Lower leg skin (tissue), 4 donors: ENCODE results near the gene PDXP. TPM values are rescaled to one million over a fixed set of nuclear protein-coding genes. Genes with fewer than 3 reads are reported as not detected.

Experiments
- DNase-seq, 2 donors: peaks; one replicate each; pipeline ENCODE4 v3.0.0-alpha.2; 2019; ENCODE audit warnings: low spot score in 2 of 2
- H3K4me3 ChIP-seq: fragments of 200-600 bp; sonication (generic); 2 replicates; pipeline ENCODE4 v1.5.1; 2017; ENCODE audit warnings: mild to moderate bottlenecking, low read depth; ENCODE audit not compliant: poor library complexity, severe bottlenecking
- CTCF ChIP-seq, 3 donors: fragments of 450-650 bp; IDR thresholded peaks; one replicate each; pipeline ENCODE4 v1.5.1; 2016; ENCODE audit warnings: antibody characterized with exemption in 3 of 3, mild to moderate bottlenecking in 3 of 3, moderate library complexity in 2 of 3
- POLR2A ChIP-seq, 2 donors: fragments of 450-650 bp; IDR thresholded peaks; one replicate each; pipeline ENCODE4 v1.6.1; 2016 to 2017; ENCODE audit warnings: antibody characterized with exemption in 2 of 2, mild to moderate bottlenecking in 1 of 2, moderate library complexity in 1 of 2
- WGBS, 2 donors: methylation state at CpG; one replicate each; pipeline ENCODE4 v1.1.5; 2018; 5-methylcytosine and 5-hydroxymethylcytosine counted together
- intact Hi-C: fragments of 100-400 bp; cut with DNase I; formaldehyde crosslinking; loops from one replicate; pipeline ENCODE4 v1.15.0; 2023; ENCODE audit warnings: low total_unique reads
- total RNA-seq, 4 donors: library from RNA; depleted of rRNA; stranded (reverse); fragments of >200 nt; gene quantifications; one replicate each; pipeline ENCODE4 v1.1.0, GENCODE V29; 2016

Gene PDXP
- total RNA-seq, 4 donors from 2014 or later: 1.8 to 4.6 (median 3.2) TPM

GRCh38 chr22:37701141-37701786 lies 42.7 kb downstream of the PDXP start:
- intact Hi-C loops: no loop called here
- TF ChIP-seq CTCF (IDR thresholded peaks at IDR 0.05) (no peak), POLR2A (IDR thresholded peaks at IDR 0.05) (no peak)
- WGBS, 2 donors: 73 to 81% methylated on average over 7 to 8 of the region's 8 CpGs
- no peak for DNase-seq
- H3K4me3 ChIP-seq: no peak overlapping the region

- intact Hi-C loops: no loop called here
- 80 to 83% methylated on average over 7 of the region's 7 CpGs for WGBS, 2 donors
- no peak overlapping the region for H3K4me3 ChIP-seq
- TF ChIP-seq POLR2A (IDR thresholded peaks at IDR 0.05): no peak
- no peak for TF ChIP-seq CTCF (IDR thresholded peaks at IDR 0.05)
- no peak for DNase-seq
Observed at GRCh38 chr22:37703906-37704305, 45.4 kb downstream of the PDXP start.

GRCh38 chr22:37704645-37705044 lies 46.1 kb downstream of the PDXP start:
- 80 to 82% methylated on average over 3 of the region's 3 CpGs for WGBS, 2 donors
- no peak for TF ChIP-seq POLR2A (IDR thresholded peaks at IDR 0.05)
- TF ChIP-seq CTCF (IDR thresholded peaks at IDR 0.05): no peak
- intact Hi-C loops: no loop called here
- H3K4me3 ChIP-seq: no peak overlapping the region
- DNase-seq: no peak

- 90 to 94% methylated on average over 3 of the region's 3 CpGs for whole genome bisulfite sequencing, 2 donors
- no peak overlapping the region for H3K4me3 ChIP-seq
- TF ChIP-seq POLR2A (IDR thresholded peaks at IDR 0.05) (no peak), CTCF (IDR thresholded peaks at IDR 0.05) (no peak)
- intact Hi-C loops: no loop called here
- DNase-seq: no peak
Observed at GRCh38 chr22:37705205-37705604, 46.7 kb downstream of the PDXP start.

- intact Hi-C loops: no loop called here
- no peak overlapping the region for H3K4me3 ChIP-seq
- no peak for TF ChIP-seq CTCF (IDR thresholded peaks at IDR 0.05)
- no peak for TF ChIP-seq POLR2A (IDR thresholded peaks at IDR 0.05)
- no peak for DNase-seq
- WGBS, 2 donors: 81 to 87% methylated on average over 19 to 21 of the region's 25 CpGs
Observed at GRCh38 chr22:37708580-37709444, 50.3 kb downstream of the PDXP start.
